H54 (cell line): ENCODE data around the gene A4GNT.

ENCODE experiments used
- DNase-seq: peaks from one replicate; pipeline ENCODE4 v3.0.0; 2011; ENCODE audit warnings: low spot score, mixed read lengths; ENCODE audit not compliant: insufficient read length
- FAIRE-seq: peaks from 3 replicates; lab custom pipeline; 2011; peaks lifted over from hg19 to GRCh38; lab: Jason Lieb, UNC
- POLR2A ChIP-seq: IDR thresholded peaks from 2 replicates; pipeline ENCODE4 v1.6.1; 2011; ENCODE audit warnings: low read depth, mild to moderate bottlenecking, low read length

The A4GNT gene

DNA sequence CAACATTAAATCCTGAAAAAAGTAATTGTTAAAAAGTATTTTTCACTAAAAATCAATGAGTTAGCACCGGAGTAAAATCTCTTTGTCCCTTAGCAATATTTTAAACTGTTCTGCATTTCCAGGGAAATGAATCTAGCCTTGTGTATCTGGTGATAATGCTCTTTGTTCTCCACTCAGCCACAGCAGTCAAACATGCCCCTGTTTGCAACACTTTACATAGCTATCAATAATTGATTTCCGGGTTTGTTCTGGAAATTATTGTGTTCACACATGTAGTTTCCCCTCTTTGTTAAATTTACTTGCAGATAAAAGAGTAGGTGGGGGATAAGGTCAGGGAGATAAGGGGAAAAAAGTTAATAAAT lies 3.6 kb upstream of the A4GNT start:
- DNase-seq (no peak), FAIRE-seq (no peak)
- no peak for TF ChIP-seq POLR2A

DNA sequence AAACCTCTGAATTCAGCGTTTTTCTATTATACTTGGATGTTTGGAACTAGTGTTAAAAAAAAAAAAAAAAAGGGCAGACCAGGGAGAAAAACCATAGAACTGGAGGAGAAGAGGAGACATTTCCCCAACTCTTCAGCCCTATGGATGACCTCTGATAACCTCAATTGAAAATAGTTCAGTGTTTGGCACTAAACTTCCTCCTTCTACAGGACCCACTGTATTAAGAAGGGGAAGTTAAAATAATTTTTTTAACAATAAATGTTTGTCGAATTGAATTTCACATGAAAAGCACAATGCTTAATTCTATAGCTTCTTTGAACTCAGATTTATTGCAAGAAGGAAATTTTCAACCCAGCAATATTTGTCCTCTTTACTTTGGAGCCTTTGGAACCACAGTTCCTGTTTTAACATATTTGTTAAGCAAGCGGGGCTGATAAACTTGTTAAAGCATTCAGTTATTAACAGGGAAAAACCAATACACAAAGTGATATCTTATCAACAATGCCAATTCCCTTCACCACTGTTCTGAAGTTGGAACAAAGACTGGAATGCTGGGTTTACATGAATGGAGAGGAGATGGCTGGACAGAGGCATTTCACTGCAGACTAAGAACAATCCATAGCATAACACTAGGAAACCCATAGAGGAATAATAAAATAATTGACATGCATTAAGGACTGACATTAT lies 3.1 kb upstream of the A4GNT start:
- FAIRE-seq = no peak

DNA sequence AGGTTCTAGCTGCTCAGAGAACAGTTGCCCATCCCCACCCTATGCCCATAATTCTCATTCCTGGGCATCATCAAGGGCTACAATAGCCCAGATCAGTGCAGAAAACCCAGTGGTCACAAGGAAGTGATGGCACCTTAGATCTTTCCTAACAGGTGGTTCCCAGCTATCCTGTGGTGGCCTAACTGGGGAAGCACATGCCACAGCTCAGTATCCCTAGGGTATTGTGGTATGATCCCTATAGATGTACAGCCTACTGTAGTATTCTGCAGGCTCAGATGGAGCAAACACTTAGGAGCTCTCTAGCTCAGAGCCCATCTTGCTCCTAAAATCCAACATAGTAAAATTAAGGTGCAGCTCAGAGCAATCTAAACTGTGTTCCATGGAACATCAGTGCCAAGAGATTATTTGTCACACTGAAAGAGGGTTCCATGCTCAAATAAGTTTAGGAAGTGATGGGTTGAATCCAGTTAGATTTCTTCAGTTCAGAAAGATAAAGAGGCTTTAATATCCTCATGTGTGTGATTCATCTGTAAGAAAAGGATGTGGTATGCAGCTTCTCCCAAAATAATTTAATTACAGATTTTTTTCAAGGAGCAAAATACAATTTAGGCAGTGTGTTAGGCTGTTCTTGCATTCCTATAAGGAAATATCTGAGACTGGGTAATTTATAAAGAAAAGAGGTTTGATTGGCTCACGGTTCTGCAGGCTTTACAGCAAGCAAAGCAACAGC lies 4.4 kb downstream of the A4GNT start:
- DNase-seq (no peak), FAIRE-seq (no peak)
- TF ChIP-seq POLR2A = no peak

More for the DNA sequence above, 3.1 kb upstream of the A4GNT start:
- DNase-seq = no peak
- TF ChIP-seq POLR2A = no peak

DNA sequence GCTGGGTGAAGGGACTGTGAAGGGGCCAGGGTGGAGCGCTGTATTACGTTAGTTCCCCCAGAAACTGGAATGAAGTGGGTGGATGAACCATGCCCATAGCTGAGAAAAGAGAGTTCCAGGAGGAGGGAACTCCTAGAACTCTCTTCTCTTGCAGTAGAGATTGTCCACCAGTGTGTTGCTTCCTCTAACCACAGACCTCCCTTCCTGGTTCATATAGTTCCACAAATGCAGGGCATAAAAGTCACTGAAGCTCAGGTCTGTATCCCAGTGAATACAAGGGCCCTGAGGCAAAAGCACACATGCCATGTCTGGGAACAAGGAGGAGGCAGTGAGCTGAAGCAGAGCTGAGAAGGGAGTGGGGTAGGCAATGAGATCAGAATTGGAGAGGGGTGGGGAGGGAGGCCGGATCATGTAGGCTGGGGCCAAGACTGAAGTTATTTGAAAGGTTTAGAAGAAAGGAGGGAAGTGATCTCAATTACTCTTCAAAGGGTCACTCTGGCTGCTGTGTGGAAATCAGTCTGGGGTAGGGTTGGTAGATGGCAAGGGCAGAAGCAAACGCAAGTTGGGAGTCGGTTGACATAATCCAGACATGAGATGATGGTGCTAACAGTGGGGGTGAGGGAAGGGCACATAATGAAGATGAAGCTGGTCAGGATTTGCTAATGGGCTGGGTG lies 6.5 kb downstream of the A4GNT start:
- TF ChIP-seq POLR2A = no peak
- FAIRE-seq (no peak), DNase-seq (no peak)

DNA sequence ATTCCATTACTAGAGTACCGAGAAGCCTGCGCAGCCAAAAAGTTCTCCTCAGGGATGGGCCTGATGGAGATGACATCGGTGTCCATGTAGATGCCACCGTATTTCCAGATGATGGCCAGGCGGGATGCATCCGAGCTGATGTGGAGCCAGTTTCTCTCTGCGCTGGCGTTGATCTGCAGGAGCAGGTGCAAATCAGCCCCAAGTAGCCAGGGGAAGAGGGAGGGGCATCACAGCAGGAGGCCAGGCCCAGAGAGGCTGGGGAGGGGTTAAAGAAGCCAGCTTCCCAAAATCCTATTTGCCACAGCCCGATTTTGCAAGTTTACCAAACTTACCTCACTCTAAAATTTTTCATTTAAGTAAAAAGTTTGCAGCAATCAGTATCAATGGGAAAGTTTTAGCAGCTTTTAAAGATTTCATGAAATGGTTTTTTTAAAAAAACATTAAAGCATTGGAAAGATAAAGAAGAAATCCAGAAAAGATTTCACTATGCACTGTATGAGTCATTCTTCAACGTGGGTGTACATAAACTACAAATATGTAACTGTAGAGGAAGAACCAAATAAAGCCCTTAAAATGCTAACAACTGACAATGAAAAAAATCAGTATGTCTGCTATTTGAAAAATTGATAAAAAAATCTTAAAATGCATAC lies 7.4 kb downstream of the A4GNT start:
- TF ChIP-seq POLR2A = no peak
- no peak for DNase-seq
- FAIRE-seq = no peak

DNA sequence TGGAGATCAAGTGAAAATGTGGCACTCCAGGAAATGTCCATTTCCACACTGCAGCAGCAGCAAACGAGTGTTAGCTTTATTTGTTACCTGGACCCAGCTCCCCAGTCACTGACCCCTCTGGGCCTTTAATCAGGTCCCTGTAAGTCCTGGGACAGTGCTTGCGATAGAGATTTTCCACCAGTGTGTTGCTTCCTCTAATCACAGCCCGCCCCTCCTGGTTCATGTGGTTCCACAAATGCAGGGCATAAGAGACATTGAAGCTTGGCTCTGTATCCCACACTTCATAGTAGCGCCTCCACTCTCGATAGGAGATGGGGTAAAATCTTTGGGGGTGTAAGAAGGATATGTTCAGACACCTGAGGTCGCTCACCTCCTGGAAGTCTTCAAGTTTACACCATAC lies 8.0 kb downstream of the A4GNT start:
- no peak for TF ChIP-seq POLR2A
- FAIRE-seq (no peak), DNase-seq (no peak)

DNA sequence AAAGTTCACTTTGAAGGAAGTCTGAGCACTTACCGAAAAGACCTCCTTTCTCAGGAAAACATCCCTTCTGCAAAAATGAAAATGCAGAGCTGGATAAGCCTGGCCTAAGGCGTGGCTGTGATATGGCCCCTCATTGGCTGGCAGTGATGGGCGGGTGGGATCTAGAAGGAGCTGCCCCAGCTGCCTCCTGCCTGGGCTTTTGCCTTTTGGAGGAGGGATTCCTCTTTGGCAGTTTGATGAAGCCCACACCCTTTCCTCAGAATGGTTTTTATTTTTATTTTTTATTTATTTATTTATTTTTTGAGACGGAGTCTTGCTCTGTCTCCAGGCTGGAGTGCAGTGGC lies 12.8 kb downstream of the A4GNT start:
- no peak for FAIRE-seq
- peak; percentile 17 for DNase-seq
- TF ChIP-seq POLR2A = no peak

DNA sequence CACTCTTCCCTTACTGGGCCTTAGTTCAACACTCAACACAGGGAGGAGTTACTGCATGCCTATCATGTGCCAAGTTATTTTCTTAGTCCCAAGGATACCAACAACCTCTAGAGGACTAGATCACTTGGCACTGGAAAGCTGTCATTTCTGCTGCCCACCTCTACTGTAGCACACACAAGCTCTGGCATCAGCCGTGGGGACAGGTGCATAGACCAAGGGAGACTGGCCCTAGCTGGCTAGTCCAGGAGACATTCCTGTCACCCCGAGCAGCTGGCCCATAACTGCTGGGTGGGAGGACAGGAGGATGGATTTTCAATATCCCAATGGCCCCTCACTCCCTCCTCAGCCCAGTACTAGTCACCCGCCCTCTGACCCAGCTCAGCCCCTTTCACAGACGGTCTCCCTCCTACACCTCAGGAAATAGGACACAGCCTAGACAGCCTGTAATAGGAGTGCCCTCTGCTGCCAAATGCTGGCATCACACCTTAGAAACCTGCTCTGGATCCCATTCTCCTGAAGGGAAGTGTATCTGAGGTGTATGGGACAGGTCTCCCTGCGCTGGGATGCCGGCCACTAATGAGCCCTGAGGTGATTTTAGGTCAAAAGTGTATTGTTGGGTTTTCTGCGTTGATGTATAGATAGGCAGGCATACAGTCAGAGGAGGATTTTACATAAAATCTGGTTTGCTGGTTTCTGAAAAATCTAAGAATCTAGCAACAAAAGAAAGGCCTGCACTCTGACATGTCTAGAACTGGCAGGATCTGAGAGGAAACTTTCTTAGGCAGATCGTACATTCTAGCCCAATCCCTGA lies 13.4 kb downstream of the A4GNT start:
- TF ChIP-seq POLR2A = no peak
- FAIRE-seq (peak; percentile 66), DNase-seq (peak; percentile 48)

DNA sequence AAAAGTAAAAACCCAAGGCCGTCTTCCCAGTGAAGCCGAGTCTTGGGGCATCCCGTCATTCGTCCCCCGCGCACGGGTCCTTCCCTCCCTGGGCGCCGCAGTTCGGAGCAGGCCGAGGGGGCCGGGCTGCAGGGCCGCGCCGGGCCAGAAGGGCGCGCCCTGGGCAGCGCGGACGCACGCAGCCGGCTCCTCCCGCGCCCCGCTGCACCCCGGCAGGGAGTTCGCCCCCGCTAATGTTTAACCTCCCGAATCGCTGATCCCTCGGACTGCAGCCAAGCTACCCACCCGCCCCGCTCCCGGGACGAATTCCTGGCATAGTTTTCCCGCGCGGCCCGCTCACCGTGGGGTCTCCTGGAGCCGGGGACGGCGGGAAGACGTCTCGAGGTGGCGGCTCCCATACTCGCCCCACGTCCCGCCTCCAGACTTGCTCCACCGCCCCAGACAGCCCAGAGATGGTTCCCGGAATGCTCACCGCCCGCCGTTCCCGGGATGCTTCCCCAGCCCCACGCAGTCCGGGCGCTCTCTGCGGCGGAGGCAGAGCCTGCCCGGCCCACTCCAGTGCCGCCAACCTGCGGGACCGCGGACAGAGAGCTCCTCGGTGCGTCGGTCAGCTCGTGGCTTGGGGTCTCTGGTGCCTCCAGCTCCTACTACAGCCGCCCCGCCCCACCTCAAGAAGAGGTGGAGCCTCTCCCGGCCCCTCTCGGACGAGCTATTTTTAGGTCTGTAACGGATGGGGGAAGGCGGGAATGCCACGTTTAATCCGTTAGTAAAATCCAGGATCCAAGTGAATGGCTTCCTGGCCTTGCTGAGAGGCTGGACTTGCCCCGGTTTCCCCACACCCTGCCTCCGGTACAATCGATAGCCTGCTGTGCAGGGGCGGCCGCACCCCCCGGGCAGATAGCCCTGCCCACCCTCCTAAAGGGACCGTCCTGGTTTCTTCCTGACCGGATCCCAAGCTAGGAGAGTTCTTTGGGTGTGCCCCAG lies 16.9 kb downstream of the A4GNT start, which contains the start of gene DZIP1L:
TSS of gene DZIP1L (minus strand) at position 621 of the 984 bp plus-strand sequence. CDS start 11,637 bp downstream, outside the sequence.
- DNase-seq (peak; percentile 68), FAIRE-seq (no peak)
- peak; percentile 81 for TF ChIP-seq POLR2A

DNA sequence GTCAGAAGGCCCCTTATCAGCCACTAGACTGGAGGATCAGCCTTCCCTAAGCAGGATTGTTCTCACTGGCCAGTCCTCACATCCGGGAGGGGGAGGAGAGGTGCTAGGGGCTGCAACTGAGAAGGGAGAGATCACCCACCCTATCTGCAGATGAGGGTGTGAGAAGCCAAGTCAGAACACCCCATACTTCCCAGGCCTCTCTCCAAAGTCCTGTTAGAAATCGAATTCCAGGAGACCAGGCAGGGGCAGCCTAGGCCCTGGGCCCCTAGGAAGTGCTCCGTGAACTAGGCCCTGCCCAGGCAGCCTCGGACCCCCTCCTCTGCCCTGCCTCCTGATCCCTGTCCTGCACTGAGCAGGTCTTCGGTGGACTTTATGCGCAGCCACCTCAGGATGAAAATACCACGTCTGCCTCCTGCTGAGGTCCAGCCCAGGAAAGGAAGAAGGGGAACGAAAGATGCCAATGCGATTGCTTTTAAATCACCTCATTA lies 17.7 kb downstream of the A4GNT start:
- peak; percentile 15 for DNase-seq
- no peak for FAIRE-seq
- no peak for TF ChIP-seq POLR2A

DNA sequence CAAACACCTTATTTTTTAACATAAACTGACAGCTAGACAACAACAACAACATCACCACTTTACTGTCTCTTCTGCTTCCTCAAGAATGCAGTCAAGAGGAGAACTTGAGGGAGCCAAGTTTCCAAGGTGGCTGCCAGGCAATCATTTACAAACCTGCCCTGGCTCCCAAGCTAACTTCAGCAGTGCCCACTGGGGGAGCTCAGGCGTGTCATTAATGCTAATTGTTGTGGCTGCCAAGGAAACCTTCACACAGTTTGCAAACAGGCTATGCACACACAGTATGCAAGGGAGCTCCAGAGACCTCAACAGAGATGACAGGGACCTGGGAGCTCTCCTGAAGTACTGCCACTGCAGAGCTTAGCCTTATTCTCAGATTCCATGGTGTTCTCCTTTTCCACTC lies 18.9 kb downstream of the A4GNT start:
- DNase-seq (no peak), FAIRE-seq (no peak)
- no peak for TF ChIP-seq POLR2A

DNA sequence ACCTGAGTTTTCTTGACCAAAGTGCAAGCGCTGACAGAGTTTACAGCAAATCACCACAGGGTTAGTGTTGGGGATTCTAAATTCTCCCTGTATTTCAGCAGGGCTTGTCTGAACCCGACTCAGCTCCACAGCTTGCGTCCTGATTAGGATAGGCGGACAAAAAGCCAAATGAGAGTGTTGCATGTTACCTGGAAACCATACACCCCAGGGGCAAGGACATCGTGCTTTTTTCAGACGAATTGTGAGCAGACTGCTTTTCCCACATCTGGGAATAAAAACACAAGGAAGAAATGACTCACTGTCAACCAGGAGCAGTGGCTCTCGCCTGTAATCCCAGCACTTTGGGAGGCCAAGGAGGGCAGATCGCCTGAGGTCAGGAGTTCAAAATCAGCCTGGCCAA lies 19.8 kb downstream of the A4GNT start:
- no peak for DNase-seq
- no peak for FAIRE-seq
- no peak for TF ChIP-seq POLR2A
